Panc1 (cell line): ENCODE data around the gene IFFO2. TPM values are rescaled to one million over a fixed set of nuclear protein-coding genes. Genes with fewer than 3 reads are reported as not detected.

ENCODE experiments used
- ATAC-seq: fragments of 200-7000 bp; cut with Tn5 transposase; 2 replicates; pipeline ENCODE4 v1.9.1; 2020; ENCODE audit warnings: mild to moderate bottlenecking, moderate library complexity
- BruUV-seq: library from RNA; stranded (reverse); fragments of 400-500 nt; replicated peaks from 2 replicates; lab custom pipeline; 2021; lab: Mats Ljungman, UMichigan
- CTCF ChIA-PET: fragments of 300-600 bp; sonication (Branson Sonifier 250); formaldehyde crosslinking; loops from one replicate; lab custom pipeline; 2022; ENCODE audit warnings: antibody characterized with exemption; lab: Charles Lee
- POLR2A ChIA-PET: fragments of 300-600 bp; sonication (Branson Sonifier 250); formaldehyde crosslinking; loops from one replicate; lab custom pipeline; 2022; ENCODE audit warnings: antibody characterized with exemption; lab: Charles Lee
- DNase-seq: peaks from one replicate; pipeline ENCODE4 v3.0.0-alpha.2; 2010; ENCODE audit warnings: low read depth, low spot score
- H3K27ac ChIP-seq: 2 replicates; pipeline ENCODE4 v1.5.1; 2011; ENCODE audit warnings: mild to moderate bottlenecking, low read length, inconsistent platforms
- H3K27me3 ChIP-seq: fragments of 200-500 bp; sonication (Bioruptor generic); 2 replicates; pipeline ENCODE4 v1.6.0; 2014; ENCODE audit warnings: low read length, inconsistent platforms; ENCODE audit not compliant: control insufficient read depth, insufficient read depth
- H3K36me3 ChIP-seq: fragments of 200-500 bp; sonication (Bioruptor generic); 2 replicates; pipeline ENCODE4 v1.5.1; 2014; ENCODE audit warnings: inconsistent platforms, mild to moderate bottlenecking, low read length, moderate library complexity; ENCODE audit not compliant: control insufficient read depth, insufficient read depth
- H3K4me1 ChIP-seq: 2 replicates; pipeline ENCODE4 v1.5.1; 2011; ENCODE audit warnings: inconsistent platforms, mild to moderate bottlenecking, low read length, moderate library complexity; ENCODE audit not compliant: control insufficient read depth, insufficient read depth
- H3K4me3 ChIP-seq, 2 experiments: 2 replicates each; pipeline ENCODE4 v1.5.1; 2011 to 2012; ENCODE audit warnings: low read depth in 2 of 2, low read length in 2 of 2, mild to moderate bottlenecking in 2 of 2, inconsistent platforms in 1 of 2, moderate library complexity in 1 of 2
- H3K9me3 ChIP-seq: fragments of 200-500 bp; sonication (Bioruptor generic); 2 replicates; pipeline ENCODE4 v1.5.1; 2014; ENCODE audit warnings: low read depth, mild to moderate bottlenecking, inconsistent platforms, low read length, moderate library complexity; ENCODE audit not compliant: control insufficient read depth, insufficient read depth
- CTCF ChIP-seq: fragments of 450-650 bp; IDR thresholded peaks from 2 replicates; pipeline ENCODE4 v1.5.1; 2017; ENCODE audit warnings: mild to moderate bottlenecking
- POLR2AphosphoS5 ChIP-seq: IDR thresholded peaks from 2 replicates; pipeline ENCODE4 v1.6.1; 2012; ENCODE audit warnings: mild to moderate bottlenecking, low read depth, low read length, moderate library complexity
- REST ChIP-seq, 2 experiments: IDR thresholded peaks; 2 replicates each; pipeline ENCODE4 v1.6.1; 2011 to 2012; ENCODE audit warnings: low read depth in 2 of 2, control low read depth in 1 of 2, low read length in 1 of 2, mild to moderate bottlenecking in 1 of 2, moderate library complexity in 1 of 2; ENCODE audit not compliant: insufficient read depth in 1 of 2
- SIN3A ChIP-seq: IDR thresholded peaks from 2 replicates; pipeline ENCODE4 v1.6.1; 2012; ENCODE audit warnings: low read depth, mild to moderate bottlenecking, low read length, moderate library complexity, borderline replicate concordance; ENCODE audit not compliant: insufficient read depth
- TCF7L2 ChIP-seq: IDR thresholded peaks from 2 replicates; pipeline ENCODE4 v1.6.1; 2011; ENCODE audit warnings: mild to moderate bottlenecking, low read depth, low read length, inconsistent platforms
- in situ Hi-C: cut with HindIII; loops from 2 replicates; pipeline ENCODE4 v1.10.0; 2016; ENCODE audit warnings: low sequenced_read_pairs, low pct_unique_long_range_greater_than_20kb
- intact Hi-C: fragments of 100-400 bp; cut with micrococcal nuclease; formaldehyde crosslinking; loops from one replicate; pipeline ENCODE4 v1.10.0; 2022; ENCODE audit not compliant: unreplicated experiment
- total RNA-seq: library from RNA; stranded (reverse); gene quantifications from one replicate; pipeline ENCODE4 v1.2.1, GENCODE V29; 2021; ENCODE audit not compliant: unreplicated experiment

Gene IFFO2
- total RNA-seq, 1 experiment from 2014 or later, result 59.4 TPM

DNA sequence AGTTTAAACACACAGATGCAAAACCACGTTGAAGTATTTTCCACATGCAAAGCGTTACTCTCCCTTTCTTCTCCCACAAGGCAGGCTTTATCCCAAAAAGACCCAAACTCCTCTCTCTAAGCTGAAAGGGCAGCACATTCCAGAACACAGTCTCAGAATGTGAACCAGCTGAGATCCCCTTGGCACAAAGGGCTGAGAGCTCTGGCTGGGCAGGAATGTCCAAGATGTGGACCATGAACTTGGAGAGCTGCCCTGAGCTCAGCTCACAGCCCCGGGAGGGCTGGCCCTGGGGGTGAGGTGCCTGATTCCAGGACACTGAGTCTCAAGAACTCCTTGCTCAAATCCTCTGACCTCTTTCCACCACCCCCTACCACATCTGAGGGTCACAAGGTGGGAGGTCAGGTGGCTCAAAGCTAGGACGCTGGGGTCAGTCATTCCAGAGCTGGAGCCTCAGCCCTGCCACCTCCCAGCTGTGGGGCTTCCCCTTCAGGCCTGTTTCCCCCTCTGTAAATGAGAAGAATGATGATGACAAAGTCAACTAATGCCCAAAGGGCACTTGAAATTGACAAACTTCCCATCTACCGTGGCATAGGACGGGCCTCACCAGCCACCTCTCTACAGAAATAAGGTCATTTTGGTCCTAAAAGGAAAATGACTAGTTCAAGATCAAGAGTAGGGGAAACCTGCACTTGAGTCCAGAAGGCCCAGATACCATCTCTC, 65.6 kb downstream of the IFFO2 start:
- Histone ChIP-seq H3K4me1 (no peaks in the 10 kb centered on the region), H3K27me3 (no peaks in the 10 kb centered on the region), H3K9me3 (no peaks in the 10 kb centered on the region), H3K27ac (no peak overlapping the region), H3K36me3 (no peaks in the 10 kb centered on the region; the same call in 1 of the 2 replicates), H3K4me3 (no peak overlapping the region)
- in situ Hi-C loops, result no loop called here
- ATAC-seq, result no peak
- ChIA-PET POLR2A (no interaction called here), CTCF (interaction anchor here (0.6 to 0.7 kb wide), 2 partner anchors 17 to 1206 kb away, joined by 3 read pairs; no protein-coding TSS in a partner anchor)
- no peak for TF ChIP-seq CTCF
- no peak for TF ChIP-seq REST (IDR thresholded peaks at IDR 0.05; ENCODE audit: insufficient read depth in 1 of 2, low read depth in 2 of 2, low read length in 1 of 2)
- TF ChIP-seq TCF7L2, result no peak
- TF ChIP-seq POLR2AphosphoS5, result no peak
- no peak for TF ChIP-seq SIN3A
- intact Hi-C loops, result no loop called here
- DNase-seq, result no peak
- BruUV-seq, result no TSS peak

DNA sequence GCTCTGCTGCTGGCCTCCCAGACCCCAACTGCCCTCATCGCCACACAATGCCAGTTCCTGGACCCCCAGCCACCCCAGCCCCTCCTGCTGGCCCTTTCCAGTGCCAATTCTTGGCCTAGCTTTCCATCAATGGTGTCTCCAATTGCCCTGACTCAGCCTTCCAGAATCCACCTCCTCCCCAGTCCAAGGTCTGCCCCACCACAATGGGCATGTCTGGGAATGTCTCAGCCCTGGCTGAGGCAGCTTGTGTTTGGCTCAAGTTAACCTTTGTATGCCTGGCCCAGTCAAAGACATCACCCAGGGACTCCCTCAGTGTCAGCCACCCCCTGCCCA, 70.5 kb downstream of the IFFO2 start:
- Histone ChIP-seq H3K36me3 (no peaks in the 10 kb centered on the region), H3K4me3 (no peak overlapping the region), H3K4me1 (no peaks in the 10 kb centered on the region), H3K27ac (no peak overlapping the region), H3K9me3 (no peaks in the 10 kb centered on the region), H3K27me3 (no peaks in the 10 kb centered on the region)
- ChIA-PET CTCF (no interaction called here), POLR2A (no interaction called here)
- in situ Hi-C loops (no loop called here), intact Hi-C loops (no loop called here)
- TF ChIP-seq REST (IDR thresholded peaks at IDR 0.05; ENCODE audit: insufficient read depth in 1 of 2, low read depth in 2 of 2, low read length in 1 of 2), result no peak
- DNase-seq, result no peak
- BruUV-seq, result no TSS peak
- ATAC-seq, result no peak
